AG09309 (cell line): ENCODE measurements around the gene RER1.

Source experiments
- DNase-seq: peaks from one replicate; pipeline ENCODE4 v3.0.0-alpha.2; 2010; ENCODE audit warnings: low read depth
- H3K4me3 ChIP-seq: 2 replicates; pipeline ENCODE4 v1.5.1; 2011; ENCODE audit warnings: mild to moderate bottlenecking, low read depth, low read length, moderate library complexity; ENCODE audit not compliant: control insufficient read depth
- CTCF ChIP-seq: IDR thresholded peaks from 2 replicates; pipeline ENCODE4 v1.5.1; 2011; ENCODE audit warnings: mild to moderate bottlenecking, low read depth, low read length, inconsistent platforms; ENCODE audit not compliant: insufficient read depth, control insufficient read depth; ENCODE audit errors: missing control alignments

RER1 gene

DNA sequence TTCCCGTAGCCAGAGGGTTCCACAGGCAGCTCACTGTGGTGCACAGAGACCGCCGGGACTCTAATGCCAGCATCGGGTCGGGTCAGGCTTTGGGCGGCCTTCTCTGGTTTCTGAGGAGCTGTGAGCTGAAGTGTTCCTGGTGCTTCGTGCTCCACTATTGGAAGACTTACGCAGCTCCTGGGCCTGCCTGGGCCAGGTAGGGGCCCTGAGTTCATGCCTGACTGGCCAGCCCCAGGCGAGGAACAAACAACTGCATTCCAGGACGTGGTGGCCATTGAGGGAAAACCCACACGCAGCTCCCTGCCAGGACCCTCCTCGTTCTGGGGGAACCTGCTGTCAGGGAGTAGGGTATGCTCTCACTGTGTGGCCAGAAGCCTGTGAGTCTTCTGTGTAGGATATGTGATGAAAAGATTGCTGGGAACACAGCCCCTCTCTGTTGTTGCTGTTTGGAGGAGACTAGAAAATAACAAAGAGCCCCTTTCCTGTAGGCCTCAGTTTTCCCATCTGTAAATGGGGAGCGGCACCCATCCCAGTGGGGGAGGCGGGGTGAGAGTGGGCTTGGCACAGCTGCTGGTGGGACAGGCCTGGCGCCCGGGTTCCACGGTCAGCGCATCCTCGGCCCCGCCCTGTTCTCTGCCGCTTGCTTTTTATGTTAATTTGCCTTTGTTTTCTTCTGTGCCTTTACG, 8.4 kb downstream of the RER1 start:
- no peak for TF ChIP-seq CTCF
- DNase-seq: no peak
- H3K4me3 ChIP-seq: no peak overlapping the region

DNA sequence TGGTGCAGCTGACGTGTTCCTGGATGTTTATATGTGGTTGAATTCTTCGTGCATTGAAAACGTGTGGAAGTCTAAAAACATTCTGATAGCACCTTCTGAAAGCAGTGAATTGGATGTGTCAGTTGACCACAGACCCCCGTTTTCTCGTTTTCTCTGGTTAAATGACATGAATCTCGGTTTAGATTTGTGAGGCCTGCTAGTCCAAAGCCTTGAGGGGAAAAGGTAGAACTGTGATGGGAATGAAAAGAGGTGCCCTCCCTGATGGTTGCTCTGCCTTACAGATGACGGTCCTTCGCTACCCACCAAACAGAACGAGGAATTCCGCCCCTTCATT, 8.9 kb downstream of the RER1 start:
- DNase-seq: no peak
- no peak for TF ChIP-seq CTCF
- no peak overlapping the region for H3K4me3 ChIP-seq

GRCh38 chr1:2400950-2401649, 9.5 kb downstream of the RER1 start:
- H3K4me3 ChIP-seq: no peak overlapping the region
- DNase-seq: no peak
- TF ChIP-seq CTCF: no peak

DNA sequence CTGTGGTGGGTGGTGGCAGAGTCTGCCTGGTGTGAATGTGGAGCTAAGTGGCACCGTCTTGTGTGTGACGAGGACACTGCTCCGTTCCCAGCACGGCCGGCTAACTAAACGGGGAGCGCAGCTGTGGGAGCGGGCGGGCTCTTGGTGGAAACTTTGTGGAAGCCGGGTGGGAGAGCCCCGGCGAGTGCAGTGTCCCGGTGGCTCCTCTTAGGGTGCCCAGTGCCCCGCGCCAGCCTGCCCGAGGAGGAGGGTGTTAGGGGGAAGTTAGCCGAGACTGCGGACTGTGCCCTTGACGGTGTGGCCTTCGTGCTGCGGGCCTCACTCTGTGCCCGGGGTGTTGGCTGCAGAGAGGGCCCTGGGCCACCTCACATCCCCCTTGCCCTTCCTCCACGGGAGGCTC, 10.8 kb downstream of the RER1 start:
- DNase-seq: no peak
- TF ChIP-seq CTCF: no peak
- H3K4me3 ChIP-seq: no peak overlapping the region

DNA sequence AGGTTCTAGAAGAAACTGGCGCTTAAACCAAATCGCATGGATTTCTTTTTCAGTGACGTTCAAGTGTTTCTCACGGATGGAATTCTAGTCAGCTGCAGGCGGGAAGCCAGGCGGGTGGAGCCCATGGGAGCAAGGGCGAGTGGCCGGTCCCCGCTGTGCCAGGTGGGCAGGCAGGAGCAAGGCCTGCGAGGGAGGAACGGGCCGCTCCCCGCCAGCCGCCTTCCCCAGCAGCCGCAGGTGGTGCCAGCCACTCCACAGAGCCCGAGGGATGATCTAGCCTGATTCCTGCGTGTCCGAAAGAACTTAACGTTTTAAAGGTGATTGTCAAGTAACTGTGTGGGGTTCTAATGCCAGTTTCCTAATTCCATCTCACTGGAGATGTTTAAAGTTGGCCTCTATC, 11.6 kb downstream of the RER1 start:
- no peak overlapping the region for H3K4me3 ChIP-seq
- no peak for DNase-seq
- TF ChIP-seq CTCF: no peak

DNA sequence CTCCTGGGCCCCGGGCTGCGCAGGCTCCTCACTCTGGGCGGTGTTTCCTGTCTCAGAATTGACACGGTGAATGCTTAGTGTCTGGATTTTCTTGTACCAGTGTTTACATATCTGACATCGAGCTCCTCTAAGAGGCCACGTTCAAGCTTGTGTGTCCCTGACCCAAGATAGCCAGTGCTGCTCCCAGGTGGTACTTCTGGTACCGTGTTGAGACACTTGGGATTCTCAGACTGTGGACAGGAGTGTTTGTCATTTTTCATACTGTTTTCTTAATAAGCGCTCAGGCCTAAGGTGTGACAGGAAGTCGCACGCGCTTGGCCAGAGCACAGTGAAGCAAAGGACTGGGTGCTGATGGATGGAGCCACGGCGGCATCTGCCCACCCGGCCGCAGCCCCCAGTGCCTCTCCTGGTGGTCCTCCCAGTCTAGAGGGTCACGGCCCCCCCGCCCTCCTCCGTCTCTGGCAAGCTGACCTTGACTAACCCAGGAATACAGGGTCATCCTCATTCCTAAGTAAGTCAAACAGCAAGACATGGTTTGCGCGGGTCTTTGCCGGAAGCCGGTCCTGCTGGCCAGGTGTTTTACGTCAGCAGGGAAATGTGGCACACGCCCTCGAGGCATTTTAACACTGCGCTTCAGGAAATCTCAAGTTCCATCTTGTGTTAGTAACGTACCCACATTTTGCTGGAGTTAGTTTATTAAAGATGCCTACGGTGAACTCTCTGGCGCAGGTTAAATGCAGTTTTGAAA, 12.7 kb downstream of the RER1 start:
- H3K4me3 ChIP-seq: no peak overlapping the region
- DNase-seq: no peak
- TF ChIP-seq CTCF: no peak
